GM10248 (cell line): ENCODE results near the gene OPN4.

Experiments
- CTCF ChIA-PET: fragments of 300-600 bp; sonication (Branson Sonifier 250); formaldehyde crosslinking; extraction: SDS; loops from one replicate; lab custom pipeline; 2021; ENCODE audit warnings: antibody characterized with exemption; lab: Yijun Ruan, JAX
- POLR2A ChIA-PET: fragments of 350-650 bp; sonication (Branson Sonifier 250); formaldehyde crosslinking; extraction: SDS; loops from one replicate; lab custom pipeline; 2020; ENCODE audit warnings: antibody characterized with exemption; lab: Yijun Ruan, JAX
- DNase-seq: peaks from one replicate; pipeline ENCODE4 v3.0.0; 2012; ENCODE audit errors: extremely low spot score
- CTCF ChIP-seq: IDR thresholded peaks from 2 replicates; pipeline ENCODE4 v1.5.1; 2012; ENCODE audit warnings: mild to moderate bottlenecking, low read depth; ENCODE audit errors: extremely low read depth, missing control alignments, control extremely low read depth

The OPN4 gene

GRCh38 chr10:86657011-86657395, 2.7 kb downstream of the OPN4 start:
- POLR2A ChIA-PET: no interaction called here
- CTCF ChIA-PET: interaction anchor here (1.0 kb wide), 1 partner anchor 24 kb away, joined by 3 read pairs; no protein-coding TSS in a partner anchor
- TF ChIP-seq CTCF: no peak
- DNase-seq: no peak

- CTCF ChIA-PET: interaction anchor here (1.0 kb wide), 1 partner anchor 25 kb away, joined by 3 read pairs; no protein-coding TSS in a partner anchor
- no peak for DNase-seq
- POLR2A ChIA-PET: no interaction called here
- TF ChIP-seq CTCF: no peak
Measured at GRCh38 chr10:86657396-86658011, 3.2 kb downstream of the OPN4 start.

- no peak for DNase-seq
- ChIA-PET CTCF (interaction anchor here (1.2 kb wide), 1 partner anchor 10 kb away, joined by 3 read pairs; the partner anchor contains the start of gene LDB3), POLR2A (no interaction called here)
- TF ChIP-seq CTCF: no peak
Measured at GRCh38 chr10:86658261-86658741, 4.0 kb downstream of the OPN4 start.

- TF ChIP-seq CTCF: no peak
- no peak for DNase-seq
- POLR2A ChIA-PET: no interaction called here
- CTCF ChIA-PET: interaction anchor here (1.0 to 1.2 kb wide), 2 partner anchors 9 to 35 kb away, joined by 3 read pairs; partner anchors contain the start of gene LDB3
Measured at GRCh38 chr10:86658751-86659150, 4.4 kb downstream of the OPN4 start.

- no peak for TF ChIP-seq CTCF
- ChIA-PET CTCF (interaction anchor here (1.0 to 1.2 kb wide), 2 partner anchors 9 to 34 kb away, joined by 3 read pairs; partner anchors contain the start of gene LDB3), POLR2A (no interaction called here)
- DNase-seq: no peak
Measured at GRCh38 chr10:86659161-86659691, 4.9 kb downstream of the OPN4 start.

- ChIA-PET CTCF (interaction anchor here (1.0 to 1.2 kb wide), 2 partner anchors 8 to 34 kb away, joined by 3 read pairs; partner anchors contain the start of gene LDB3), POLR2A (no interaction called here)
- no peak for TF ChIP-seq CTCF
- no peak for DNase-seq
Measured at GRCh38 chr10:86659721-86660453, 5.5 kb downstream of the OPN4 start.
